ENCODE measurements around the gene PDE6C.

PDE6C gene

GRCh38 chr10:93612311-93612710, at the start of gene PDE6C:
Gene PDE6C (plus strand): TSS chr10:93612537. CDS start chr10:93612726, 189 bp downstream.
- DNase-seq: no peak

DNA sequence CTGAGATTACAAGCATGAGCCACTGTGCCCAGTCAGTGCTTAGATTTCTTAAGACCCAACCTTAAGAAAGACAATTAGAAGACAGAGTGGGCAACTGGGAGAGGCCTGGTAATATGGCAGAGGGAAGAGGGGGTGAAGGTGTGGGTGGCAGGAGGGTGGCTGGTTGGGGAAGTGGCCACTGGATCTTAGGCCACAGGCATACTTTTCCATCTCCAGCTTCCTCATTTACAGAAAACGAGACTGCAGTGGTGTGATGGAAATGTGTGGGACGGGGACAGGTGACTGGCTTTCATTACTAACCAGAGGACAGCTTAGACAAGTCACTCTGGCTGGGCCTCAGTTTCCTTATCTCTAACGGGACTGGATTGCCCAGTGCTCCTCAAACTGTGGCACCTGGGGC, 46.9 kb upstream of the PDE6C start:
- no peak for DNase-seq

GRCh38 chr10:93566435-93567276, 45.7 kb upstream of the PDE6C start, which contains the start of gene FFAR4:
Gene FFAR4 (plus strand): TSS chr10:93566665. CDS start chr10:93566721, 56 bp downstream.
- peak in 1 of 2 experiments; percentile 1 for DNase-seq

DNA sequence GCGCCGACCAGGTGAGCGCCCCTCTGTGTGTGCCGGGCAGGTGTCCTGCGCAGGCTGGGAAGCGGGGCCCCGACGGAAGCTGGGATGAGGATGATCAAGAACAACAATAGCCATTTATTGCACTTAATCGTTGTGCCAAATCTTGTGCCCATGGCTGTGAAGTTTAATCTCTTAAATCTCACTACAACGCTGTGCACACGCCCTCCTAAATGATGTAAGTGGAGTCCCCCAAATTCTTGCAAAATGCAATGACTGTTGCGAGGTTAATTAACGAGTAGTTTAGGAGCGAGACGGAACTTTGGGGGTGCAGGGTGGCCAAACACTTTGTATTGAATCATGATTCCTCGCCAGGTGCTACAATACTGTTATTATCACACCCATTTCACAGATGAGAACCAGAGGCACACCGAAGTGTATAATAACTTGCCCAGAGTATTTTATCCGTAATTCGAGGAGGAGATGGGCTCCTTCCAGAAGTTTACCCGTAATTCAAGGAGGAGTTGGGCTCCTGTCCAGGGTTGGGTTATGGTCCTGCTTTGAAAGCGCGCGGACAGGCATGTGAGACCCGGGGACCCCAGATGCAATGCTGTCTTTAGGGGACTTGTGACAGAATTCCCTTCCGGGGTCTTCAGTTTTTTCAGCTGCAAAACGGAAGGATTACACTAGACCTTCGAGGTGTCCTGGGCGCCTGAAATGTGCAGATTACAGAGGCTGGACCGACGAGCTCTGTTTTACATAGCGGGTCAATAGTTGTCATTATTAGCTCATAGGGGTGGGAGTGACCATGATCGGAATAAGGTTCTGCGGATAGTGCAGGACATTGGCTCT, 44.8 kb upstream of the PDE6C start:
- no peak for DNase-seq

GRCh38 chr10:93568105-93568390, 44.3 kb upstream of the PDE6C start:
- DNase-seq: no peak

DNA sequence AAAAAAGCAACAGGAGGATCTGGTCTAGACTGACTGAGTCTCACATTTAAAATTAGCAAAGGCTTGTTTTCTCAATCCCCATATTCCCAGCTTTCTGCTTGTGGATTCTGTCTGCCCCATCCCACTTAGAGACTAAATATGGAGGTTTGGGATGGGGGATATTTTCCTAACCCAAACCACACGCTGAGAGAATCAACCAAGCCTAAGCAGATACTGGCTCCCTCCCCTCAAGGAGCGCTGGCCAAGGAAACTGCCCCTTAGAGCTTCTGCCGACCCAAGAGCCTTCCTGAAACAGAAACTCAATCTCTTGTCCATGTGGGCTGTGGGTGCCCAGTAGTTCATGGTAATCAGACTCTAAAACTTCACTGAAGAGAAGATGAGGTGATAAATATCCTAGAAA, 42.0 kb upstream of the PDE6C start:
- no peak for DNase-seq

- no peak for DNase-seq
These were observed 39.7 kb upstream of the PDE6C start for GRCh38 chr10:93572606-93573005.

DNA sequence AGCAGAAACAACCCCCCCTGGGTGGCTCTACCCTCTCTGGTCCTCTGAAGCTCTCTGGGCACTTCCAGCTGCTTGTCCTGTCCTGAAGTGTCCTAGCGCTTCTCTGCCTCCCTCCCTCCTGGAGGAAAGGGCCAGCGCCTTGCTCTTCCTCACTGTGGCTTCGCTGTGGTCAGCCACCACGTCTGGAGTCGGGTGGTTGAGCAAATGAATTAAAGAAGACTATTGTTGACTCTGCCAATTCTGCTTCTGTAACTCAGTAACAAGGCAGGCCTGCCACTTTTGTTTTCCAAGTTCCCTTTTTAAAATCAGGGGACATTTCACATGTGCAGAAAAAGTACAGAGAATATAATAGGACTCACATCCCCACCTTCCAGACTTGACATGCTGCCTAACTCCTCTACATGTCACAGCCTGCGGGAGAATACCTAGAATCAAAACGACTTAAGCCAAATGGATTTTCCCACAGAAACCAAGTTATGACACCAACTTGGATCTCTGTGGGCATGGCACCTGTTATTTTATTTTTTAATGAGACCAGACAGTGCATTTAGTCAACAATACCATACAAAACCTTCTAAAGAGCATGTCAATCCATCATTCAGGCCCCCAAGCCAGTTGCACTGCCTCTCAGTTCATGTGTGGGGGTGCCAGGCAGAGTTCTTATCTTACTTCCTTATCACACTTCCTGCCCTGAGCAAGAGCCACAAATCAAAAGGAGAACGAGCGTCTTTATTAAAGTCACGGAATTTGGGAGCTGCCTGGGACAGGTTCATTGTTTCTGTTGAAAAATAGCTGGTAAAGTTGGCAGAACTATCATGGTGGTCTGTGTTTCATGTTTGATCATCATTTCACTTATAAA, 39.1 kb upstream of the PDE6C start:
- no peak for DNase-seq

DNA sequence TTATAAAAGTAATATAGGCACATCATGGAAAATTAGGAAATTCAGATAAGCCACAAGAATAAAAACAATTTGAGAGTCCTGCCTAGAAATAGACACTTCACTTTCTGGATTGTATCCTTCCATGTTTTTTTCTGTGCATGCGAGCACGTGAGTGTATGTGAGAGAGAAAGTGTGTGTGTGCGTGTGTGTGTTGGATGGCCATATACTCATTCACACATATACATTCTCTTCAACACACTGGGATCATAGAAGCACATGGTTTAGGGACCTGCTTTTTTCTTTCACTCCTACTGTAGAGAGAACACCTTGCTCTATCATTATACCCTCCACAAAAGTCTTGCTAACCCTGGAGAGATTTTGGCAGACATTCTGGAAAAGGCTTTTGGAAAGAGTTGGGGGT, 38.4 kb upstream of the PDE6C start:
- no peak for DNase-seq

DNA sequence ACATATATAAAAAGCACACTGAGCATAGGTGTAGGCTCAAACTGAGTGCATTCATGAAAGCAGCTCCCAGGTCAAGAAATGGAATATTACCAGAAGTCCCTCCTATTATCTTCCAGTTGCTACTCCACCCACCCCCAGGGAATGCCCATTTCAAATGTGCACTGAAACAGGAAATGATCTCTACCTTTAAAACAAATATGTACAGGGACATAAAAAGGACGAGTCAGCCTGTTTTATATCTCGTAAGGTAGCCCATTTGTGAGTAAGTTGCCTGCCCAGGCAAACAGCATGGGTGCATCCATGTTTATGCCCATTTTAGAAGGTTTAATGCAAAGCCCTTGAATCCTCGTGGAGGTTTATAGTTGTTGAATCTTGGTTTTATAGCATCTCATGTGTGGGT, 35.4 kb upstream of the PDE6C start:
- DNase-seq: peak in 1 of 2 experiments; percentile 1

DNA sequence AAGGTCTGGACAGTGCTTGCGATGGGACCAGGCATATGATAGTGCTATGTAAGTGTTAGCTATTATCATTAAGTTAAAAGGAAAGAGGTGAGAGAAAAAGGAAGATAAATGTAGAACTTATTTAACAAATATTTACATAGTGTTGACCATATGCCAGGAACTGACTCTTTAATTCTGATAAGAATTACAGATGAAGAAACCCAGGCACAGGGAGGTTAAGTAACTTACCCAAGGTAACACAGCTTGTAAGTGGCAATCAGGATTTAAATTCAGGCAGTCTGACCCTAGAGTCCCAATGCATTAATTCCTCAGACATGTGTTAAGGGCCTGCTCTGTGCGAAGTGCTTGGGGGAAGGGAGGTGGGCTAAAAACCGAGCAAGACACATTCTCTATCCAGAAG, 34.8 kb upstream of the PDE6C start:
- no peak for DNase-seq

GRCh38 chr10:93579089-93579488, 33.2 kb upstream of the PDE6C start:
- no peak for DNase-seq

DNA sequence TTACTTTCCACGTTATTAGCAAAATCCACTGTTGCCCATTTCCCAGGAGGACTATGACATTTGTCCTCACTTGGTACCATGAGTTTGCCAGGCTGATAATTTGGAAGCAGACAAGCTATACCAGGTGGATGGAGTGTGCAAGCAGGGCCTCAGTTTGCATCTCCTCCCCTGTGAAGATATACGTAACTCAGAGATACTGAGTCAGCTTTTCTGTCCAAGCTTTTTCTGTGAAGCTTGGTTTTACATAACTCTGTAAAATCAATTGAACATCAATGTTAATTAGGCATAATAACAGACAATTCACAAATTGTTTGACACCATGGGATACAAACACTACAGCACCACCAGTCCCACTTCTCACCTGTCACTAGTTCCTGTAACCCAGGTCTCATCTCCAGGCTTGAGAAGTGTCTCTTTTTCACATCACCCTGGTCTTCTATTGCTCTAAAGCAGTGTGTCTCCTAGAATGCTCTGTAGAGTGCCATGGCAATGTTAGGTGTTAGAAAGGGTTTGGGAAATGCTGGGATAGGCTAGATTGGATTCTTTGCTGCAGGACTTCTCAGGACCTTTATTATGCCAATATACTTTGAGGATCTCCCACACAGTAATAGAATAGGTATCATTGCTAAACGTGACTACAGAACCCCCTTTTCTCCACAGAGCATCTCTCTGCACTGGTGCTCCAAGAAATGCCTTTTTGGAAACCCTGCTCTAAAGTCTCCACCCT, 32.2 kb upstream of the PDE6C start:
- no peak for DNase-seq

GRCh38 chr10:93580828-93581227, 31.5 kb upstream of the PDE6C start:
- no peak for DNase-seq

DNA sequence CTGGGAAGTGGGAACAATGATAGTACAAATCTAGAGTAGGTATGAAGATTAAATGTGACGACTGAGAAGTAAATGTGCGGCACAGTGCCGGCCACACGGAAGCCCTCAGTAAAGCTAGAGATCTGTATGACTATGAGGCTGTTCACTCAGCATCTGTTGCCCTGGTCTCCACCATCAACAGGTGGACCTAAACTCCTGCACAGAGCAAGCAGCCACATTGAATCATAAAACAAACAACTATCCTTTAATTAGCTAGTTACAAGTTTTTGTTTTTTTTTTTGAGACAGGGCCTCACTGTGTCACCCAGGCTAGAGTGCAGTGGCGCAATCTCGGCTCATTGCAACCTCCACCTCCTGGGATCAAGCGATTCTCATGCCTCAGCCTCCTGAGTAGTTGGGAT, 27.9 kb upstream of the PDE6C start:
- no peak for DNase-seq

GRCh38 chr10:93589648-93590562, 22.4 kb upstream of the PDE6C start:
- no peak for DNase-seq

DNA sequence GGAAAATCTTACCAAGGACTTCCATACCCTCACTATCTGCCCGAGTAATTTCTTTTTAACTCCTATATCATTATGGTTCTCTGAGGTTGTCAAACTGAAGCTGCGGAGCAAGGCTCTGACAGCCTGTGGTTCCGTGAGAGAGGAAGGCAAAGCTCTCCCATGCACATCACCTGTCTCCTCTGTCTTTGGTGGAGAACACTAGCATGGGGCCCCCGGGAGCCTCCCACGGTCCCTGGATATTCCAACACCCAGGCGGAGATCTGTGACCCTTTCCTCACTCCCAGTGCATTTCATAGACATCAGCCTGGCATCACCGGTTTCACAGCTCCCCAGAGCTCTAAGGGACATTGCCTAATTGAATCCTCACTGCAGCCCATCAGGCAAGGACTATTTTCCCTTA, 21.7 kb upstream of the PDE6C start:
- no peak for DNase-seq

- DNase-seq: no peak
These were observed 21.1 kb upstream of the PDE6C start for GRCh38 chr10:93591065-93591808.

DNA sequence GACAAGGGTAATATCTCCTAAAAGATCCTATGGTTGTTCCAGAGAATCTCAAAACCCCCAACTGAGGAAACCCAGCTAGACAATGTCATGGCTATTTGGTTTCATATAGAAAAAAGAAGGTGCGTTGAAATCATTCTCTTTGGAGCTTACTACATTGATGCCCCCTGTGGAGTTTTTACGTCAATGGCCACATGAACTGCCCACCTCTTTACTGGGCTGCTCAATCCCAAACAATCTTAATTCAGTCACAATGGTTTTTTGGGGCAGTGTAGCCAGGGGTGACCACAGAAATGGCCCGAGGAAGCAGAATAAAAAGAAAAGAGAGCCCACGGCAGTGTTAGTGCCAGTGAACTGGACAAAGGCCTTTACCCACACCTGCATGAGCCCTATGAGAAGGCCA, 19.1 kb upstream of the PDE6C start:
- DNase-seq: no peak

GRCh38 chr10:93593749-93594148, 18.6 kb upstream of the PDE6C start:
- no peak for DNase-seq

- DNase-seq: no peak
These were observed 17.8 kb upstream of the PDE6C start for GRCh38 chr10:93594518-93594917.
